Stimulated activated CD4-positive, alpha-beta T cell treated with anti-CD3 and anti-CD28 coated beads, TNF-alpha, amount 100 ng/mL, for 1 hour (primary cell): Measurements from ENCODE around the gene QKI.

Experiments used
- DNase-seq, 3 donors: peaks; one replicate each; pipeline ENCODE4 v3.0.0-alpha.2; 2020; ENCODE audit warnings: low read depth in 3 of 3, low spot score in 1 of 3

QKI gene

DNA sequence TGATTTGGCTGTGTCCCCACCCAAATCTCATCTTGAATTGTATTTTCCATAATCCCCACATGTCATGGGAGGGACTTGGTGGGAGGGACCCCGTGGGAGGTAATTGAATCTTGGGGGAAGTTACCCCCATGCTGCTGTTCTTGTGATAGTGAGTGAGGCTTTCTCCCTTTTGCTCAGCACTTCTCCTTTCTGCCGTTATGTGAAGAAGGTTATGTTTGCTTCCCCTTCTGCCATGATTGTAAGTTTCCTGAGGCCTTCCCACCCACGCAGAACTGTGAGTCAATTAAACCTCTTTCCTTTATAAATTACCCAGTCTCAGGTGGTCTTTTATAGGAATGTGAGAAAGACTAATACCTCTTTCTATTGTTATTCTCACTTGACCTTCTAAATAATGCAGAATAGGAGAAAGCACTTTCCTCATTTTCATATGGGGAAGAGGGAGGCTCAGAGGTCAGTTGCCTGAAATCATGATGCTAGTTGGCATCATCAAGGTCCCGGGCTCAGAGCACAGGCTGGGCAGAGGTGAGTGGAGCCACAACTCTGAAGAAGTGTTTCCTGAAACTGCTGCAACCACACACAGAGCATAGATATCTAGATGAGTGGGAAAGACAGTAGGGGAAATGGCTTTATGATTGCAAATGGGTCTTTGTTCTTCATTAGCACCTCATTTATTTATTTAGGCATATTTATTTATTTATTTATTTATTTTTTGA lies 191.0 kb downstream of the QKI start:
- DNase-seq: no peak

- DNase-seq: no peak
Observed at GRCh38 chr6:163607792-163608191, 193.3 kb downstream of the QKI start.

DNA sequence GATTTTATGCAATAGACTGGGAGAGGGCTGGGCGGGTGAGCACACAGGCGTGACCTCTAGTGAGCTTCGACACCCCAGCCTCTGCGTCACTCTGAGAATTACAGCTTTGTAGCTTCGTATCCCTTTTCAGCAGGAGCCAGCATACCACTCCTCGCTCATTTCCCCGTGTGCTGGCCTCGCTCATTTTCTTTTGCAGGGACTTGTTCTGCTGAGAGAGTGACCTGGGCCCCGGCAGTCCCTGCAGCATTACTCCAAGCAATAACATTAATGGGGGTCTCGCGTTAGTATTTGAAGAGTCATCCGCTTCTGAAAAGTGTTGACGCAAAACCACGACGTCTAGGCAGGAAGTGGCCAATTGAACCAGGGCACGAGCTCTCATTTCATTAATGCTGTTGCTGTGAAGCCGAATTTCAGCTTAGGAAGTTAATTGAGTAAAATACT lies 193.7 kb downstream of the QKI start:
- no peak for DNase-seq

DNA sequence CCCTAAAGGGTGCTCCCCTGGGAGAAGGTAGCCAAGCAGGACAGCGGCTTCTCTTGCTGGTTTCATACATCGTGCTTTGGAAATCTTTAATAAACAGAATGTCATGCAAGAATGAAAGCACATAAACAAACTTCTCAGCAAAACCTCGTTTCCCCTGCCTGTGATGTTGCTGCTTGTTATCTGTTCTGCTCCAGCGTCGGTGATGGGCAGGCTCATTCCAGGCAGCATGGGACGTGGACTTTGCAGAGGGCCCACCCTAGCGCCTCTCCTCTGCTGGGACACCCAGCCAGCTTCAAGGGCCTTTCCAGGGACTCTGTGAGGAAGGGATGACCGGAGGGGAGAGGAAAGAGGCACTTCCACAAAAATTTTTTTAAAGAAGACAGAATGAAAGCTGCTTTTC lies 197.7 kb downstream of the QKI start:
- DNase-seq: no peak

- no peak for DNase-seq
Observed at GRCh38 chr6:163613025-163613424, 198.5 kb downstream of the QKI start.

DNA sequence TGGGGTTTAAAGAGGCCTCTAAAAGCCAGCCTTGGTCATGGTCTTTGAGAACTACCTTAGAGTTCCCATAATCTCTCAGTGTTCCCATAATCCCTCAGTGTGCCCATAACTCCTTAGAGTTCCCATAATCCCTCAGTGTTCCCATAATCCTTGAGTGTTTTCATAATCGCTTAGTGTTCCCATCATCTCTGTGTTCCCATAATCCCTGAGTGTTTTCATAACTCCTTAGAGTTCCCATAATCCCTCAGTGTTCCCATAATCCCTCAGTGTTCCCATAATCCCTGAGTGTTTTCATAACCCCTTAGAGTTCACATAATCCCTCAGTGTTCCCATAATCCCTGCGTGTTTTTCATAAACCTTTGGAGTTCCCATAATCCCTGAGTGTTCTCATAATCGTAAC lies 199.2 kb downstream of the QKI start:
- DNase-seq: no peak

DNA sequence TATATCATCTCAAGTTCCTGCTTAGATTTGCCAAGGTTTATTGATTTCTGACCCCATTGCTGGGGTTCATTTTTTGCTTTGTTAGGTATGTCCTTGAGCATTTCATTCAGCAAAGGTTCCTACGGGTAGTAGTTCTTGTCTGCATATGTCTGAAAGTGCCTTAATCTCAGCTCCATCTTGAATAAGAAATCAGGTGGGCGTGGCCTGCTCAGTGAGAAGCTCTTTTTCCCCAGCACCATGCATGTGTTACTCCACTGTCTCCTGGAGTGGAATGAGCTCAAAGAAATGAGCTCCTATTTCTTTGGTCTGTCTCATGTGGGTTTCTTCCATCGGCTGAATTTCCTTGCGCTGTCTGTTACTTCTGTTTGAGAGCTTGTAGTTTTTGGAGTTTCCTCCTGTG lies 201.9 kb downstream of the QKI start:
- no peak for DNase-seq

DNA sequence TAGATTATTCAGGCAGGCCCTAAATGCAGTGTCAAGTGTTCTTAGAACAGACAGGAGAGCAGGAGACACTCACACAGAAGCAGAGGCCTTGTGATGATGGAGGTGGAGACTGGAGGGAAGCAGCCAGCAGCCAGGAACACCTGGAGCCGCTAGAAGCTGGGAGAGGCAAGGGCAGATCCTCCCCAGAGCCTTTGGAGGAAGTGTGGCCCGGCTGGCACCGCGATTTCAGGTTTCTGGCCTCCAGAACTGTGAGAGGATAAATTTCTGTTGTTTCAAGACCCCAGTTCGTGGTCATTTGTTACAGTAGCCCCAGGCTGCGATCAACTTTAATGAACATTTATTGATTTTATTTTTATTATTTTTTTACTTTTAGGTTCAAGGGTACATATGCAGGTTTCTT lies 203.0 kb downstream of the QKI start:
- DNase-seq: no peak

GRCh38 chr6:163620101-163620500 lies 205.6 kb downstream of the QKI start:
- no peak for DNase-seq

- no peak for DNase-seq
Observed at GRCh38 chr6:163620670-163621330, 206.3 kb downstream of the QKI start.

DNA sequence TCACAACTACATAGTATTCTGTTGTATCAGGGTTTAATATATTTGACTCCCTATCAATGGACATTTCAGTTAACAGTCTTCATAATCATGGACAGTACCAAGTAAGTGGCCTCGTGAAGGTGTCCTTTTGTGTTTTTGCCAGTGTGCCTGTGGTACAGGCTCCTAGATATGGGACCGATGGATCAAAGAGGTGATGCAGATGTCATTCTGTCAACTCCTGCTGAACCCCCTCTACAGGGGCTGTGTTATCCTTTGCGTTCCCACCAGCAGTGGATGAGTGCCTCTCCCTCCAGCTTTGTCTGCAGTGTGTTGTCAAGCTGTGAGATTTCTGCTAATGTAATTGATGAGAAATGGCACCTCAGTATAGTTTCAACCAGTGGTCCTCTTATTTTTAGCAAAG lies 210.7 kb downstream of the QKI start:
- no peak for DNase-seq

- DNase-seq: no peak
Observed at GRCh38 chr6:163626073-163626867, 211.8 kb downstream of the QKI start.

GRCh38 chr6:163627274-163628062 lies 212.9 kb downstream of the QKI start:
- no peak for DNase-seq
